Limb (tissue), 2 donors: ENCODE results near the gene NFASC.

ENCODE experiments used
- DNase-seq, 2 donors: peaks; one replicate each; pipeline ENCODE4 v3.0.0-alpha.2; 2016; ENCODE audit errors: extremely low spot score in 2 of 2

NFASC gene

DNA sequence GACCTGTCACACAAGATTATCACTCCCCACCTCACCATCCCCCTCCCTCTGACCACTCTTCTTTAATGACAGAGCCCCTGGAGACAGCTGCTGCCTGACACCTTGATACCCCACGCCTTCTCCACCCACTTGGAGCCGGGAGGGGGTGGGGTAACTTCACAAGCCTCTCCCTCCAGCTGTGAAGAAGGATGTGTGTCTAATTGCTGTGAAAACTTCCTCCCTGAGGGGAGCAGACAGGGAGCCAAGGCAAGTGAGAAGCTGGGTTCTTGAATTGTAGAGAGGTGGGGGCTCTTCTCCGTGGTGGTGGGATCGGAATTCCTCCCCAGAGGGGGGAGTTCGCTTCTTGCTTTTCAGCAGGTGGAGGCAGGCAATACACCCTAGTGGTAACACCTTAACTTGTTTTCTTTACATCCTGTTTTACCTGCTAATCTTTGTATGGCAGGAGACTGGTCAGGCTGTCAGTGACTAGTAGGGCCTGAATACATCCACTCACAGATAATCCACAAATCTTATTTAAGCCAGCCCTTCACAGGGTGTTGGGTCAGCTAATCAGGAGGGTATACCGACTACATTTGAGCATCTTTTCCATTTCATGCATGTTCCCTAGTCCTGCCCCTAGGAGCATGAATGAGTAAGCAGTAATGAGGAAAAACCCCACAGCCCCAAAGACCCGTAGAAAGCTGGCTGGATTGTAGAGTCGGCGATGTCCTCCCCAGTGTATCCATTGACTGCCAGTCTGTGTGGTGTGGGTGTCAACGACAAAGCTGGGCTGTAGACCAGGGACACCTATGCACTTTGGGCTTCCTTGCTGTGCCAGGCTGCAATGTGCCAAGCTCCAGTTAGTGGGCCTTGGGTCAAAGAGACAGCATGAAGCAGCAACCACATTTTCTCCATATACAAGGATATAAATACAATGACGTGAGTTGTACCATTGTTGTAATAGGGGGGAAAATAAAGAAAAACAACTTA is 57.3 kb downstream of the NFASC start:
- DNase-seq, result no peak

DNA sequence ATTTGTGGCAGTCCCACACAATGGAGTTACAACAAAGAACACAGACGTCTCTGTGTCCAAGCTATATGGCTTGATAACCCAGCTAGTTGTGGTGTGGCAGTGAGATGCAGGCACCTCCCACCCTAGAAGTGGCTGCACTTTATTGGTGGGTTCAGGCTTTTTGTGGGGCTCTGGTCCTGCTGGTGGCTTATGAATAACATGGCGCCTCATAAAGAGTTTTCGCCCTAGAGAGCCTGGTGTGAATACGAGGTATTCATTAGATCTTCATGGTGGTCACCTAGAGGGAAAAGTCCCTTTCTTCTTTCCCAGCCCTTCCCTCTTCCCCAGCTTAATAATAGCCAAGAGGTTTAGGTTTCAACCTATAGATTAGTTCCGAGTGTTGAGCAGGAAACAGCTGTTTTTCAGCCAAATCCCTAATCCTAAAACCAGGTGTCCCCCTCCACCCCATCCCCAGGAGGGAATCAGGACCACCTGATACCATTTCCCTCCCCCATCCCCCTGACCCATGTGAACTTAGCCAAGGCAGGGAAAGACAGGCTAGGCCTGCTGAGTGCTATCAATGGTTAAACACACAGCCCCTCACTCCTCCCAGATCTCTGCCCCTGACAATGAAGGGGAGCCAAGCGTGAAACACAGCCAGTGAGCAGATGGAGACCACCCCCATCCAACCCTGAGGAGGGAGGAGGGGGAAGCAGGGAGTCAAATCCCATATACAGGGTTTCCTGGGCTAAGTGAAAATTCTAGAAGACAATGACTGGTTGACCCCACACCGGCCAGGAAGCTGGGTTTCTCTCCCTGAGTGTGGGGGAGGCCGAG is 58.2 kb downstream of the NFASC start:
- DNase-seq, result peak in 1 of 2 donors; percentile 51

DNA sequence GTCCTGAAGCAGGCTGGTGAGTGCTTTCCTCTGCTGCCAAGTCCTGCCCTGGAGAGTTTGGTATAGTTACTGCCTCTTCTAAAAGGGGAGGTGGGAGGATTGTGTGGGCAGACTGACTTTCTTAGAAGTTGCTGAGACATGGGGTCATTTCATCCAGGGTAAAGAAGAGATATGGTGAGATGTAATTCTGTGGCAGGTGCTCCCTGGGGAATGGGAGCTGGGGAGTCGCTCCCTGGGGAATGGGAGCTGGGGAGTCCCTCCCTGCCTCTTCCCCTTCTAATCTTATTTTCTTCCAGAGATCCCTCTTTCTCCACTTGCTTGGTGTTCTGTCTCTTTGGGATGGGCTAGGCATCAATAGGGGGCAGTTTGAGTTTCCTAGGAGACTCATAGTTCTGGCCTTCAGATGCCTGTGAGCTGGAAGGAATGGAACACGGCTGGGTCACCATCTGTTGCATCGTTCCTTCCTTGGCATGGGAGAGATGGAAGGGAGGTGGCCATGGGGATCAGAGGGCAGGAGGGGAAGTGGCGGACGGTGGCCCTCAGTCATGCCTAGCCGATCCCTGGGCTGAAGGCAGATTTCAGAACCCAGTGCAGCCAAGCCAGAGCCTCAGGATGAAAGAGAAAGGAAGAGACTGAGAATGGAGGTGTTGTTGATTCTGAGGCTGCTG is 59.0 kb downstream of the NFASC start:
- no peak for DNase-seq

DNA sequence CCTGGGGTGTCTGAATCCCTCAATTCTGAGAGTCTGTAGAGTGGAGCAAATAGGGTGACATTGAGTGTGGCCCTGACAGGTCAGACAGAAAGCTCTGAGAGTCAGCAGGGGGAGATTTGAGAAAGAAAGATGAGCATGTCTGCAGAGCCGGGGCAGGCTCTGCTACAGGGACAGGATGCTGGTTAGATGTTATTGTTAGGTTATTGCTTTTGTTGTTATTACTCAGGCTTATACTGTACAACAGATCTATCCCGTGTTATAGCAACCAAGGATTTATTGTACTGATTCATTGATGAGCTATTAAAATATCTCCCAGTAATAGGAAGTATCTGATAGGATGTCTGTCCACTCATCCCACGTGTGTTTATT is 59.5 kb downstream of the NFASC start:
- DNase-seq, result no peak

DNA sequence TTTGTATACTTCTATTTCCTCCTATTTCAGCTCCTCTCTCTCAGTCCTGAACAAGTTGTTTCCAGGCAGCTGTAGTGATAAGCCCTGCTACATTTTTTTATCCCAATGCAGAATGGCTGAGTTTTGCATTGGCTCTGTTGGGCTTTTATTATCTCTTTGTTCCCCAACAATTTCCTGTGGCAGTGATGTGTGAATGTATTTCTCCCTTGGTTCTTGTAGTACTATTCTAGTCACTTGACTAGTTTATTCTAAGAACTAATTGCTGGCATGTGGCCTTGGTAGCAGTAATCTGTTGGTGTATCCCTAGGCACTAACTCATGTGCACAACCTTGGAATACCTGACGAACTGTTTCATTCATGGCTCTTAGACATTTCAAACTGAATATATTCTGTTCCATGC is 60.7 kb downstream of the NFASC start:
- no peak for DNase-seq

DNA sequence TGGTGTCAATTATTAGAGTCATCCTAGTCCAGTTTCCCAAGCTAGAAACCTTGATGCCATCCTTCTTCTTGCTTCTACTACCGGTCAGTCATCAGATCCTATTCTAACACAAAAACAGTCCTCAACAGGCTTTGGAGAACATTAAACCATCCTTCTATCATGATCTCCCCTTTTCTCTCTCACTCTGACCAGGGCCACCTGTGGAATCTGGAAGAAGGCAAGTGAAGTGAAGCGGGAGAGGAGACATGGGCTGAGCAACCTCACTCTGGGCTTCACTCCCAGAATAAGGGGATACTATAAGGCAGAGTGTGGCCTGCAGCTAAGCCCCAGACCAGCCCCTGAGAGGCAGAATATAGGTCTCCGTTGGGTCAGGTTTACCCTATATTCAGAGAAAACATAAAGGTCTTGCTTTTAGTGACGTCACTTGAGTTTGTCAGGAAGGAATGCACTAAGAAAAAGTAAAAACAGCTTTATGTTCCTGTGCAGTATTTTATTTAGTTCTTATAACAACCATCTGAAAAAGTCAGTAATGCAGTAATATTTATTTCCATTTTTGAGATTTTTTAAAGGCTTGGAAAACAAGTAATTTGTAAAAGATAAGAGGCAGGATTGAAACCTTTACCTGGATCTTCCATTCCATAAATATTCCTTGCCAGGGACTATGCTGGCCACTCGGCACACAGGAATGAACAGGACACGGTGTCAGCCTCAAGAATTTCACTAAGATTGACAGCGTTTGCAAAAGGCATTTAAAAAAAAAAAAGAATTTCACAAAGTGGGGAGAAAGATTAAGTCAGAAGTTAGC is 61.3 kb downstream of the NFASC start:
- DNase-seq, result no peak

DNA sequence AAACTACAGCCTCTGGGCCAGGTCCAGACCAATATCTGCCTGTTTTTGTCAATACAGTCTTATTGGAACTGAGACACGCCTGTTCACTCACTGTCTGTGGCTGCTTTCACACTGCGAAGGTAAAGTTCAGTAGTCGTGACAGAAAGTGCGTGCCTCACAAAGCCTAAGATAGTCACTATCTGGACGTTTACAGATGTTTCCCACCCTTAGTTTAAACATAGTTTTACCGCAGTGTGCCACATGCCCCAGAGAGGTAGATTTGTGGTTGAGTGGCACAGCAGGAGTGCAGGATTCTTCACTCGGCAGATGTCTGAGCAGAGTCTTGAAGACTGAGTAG is 61.9 kb downstream of the NFASC start:
- DNase-seq, result no peak

DNA sequence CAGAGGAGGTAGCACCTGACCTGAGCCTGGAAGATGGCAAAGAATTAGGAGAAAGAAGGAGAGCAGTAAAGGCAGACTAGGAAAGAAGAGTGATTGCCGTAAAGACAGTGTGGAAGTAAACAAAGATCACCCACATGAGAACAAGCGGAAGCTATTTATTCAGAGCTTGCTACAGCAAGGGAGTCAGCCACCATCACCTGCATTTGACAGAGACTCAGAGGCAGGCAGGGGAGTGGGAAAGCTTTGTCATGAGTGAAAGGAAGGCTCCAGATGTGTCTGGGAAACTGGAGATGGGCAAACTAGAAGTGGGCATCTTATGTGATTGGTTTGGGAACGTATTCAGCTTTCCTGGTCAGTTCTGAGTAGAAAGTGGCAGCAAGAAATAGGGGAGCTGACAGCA is 64.5 kb downstream of the NFASC start:
- DNase-seq, result no peak

DNA sequence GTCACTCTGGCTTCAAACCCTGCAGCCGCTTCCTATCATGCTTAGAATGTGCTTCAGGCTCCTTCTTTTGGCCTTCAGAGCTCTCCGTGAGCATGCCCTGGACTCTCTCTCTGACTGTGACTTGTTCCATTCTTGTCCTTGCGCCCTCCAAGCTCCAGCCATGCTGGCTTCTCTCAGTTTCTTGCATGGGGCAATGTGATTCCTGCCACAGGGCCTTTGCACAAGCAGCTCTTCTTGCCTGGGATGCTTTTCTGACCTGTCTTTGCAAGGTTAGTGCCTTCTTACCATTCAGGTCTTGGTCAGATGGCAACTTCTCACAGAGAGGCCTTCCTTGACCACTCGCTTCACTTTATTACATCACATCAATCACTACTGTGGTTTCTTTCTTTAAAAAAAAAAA is 66.1 kb downstream of the NFASC start:
- DNase-seq, result no peak

DNA sequence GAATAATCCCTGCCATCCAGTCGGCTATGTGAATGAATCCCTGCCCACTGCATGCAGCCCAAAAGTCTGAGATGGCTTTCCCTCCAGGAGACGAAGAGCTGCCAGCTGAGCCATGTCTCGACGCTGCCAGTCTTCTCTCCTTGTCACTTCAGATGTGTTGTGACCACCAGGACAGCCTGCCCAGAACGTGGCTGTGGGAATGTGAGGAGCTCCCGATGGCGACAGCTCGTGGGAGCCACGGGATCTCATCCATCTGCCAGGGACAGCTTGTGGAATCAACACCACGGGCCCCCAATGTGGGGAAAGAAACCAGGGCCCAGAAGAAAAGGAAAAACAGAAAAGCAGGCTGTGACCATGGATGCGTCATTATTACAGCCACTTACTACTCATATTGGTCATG is 67.2 kb downstream of the NFASC start:
- no peak for DNase-seq

DNA sequence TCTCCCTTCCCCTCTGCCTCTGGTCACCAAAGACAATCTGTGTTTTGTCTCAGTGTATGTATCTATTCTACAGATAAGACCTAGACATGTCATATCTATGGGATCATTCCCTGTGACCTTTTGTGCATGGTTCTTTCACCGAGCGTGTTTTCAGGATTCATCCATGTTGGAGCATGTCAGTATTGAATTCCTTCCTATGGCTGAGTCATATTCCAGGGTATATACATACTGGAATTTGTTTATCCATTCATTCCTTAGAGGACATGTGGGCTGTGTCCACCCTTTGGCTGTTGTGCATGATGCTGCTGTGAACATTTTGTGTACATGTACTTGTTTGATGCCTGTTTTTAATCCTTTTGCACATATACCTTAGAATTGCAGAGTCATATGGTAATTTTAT is 69.9 kb downstream of the NFASC start:
- DNase-seq, result no peak

DNA sequence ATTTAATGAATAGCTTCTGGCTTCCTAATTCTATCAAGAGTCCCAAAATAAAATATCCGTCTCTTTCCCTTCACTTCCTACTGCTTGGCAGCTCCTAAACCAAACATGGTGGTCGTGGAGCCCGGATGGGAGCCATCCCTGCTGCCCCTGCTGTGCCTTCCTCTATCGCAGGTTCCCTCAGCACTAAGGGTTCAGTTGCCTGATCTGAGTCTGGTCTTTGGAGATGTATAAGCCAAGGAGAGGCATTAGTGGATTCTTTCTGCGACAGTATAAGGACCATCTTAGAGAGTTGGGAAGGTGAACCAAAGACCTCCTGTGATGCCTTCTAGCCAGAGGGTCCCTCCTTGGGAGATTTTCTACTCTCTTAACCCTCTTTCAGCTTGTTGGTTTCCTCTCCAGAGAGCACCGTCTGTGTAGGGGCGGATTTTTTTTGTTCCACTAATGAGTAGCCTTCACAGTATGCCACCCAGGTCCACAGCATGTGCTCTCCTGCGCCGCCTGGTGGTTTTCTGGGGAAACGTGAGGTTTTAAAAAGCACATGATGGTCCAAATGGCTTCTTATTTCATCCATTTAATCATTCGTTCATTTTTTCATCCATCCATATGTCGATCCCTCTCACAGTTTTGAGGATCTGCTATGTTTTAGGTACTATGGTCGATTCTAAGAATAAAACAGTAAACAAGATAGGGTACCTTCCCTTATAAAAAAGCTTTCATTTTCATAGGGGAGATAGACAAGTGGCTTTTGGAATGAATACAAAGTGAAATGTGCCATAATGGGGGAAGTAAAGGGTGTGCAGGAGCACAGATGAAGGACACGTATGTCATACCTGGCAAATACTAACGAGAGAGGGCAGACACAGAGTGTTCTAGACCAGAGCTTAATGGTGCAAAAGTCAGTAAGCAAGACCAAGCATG is 71.0 kb downstream of the NFASC start:
- DNase-seq, result peak in 1 of 2 donors; percentile 78

DNA sequence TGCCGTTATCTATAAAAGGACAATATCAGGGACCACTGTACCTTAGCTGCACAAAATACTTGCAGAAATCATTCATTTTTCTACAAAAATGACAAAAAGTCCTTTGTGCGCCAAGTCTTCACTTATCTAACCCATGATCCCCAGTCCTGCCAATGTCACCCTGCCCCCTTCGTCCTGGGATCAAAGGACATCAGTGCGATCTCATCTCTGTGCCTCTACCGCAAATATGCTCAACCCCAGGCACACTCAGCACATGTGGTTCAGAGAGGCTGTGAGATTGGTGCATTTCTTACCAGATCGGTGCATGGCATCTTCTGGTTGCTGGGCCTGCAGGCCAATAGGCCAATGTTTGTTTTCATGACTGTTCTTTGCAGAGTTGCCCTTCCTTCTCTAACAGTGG is 72.8 kb downstream of the NFASC start:
- DNase-seq, result no peak

DNA sequence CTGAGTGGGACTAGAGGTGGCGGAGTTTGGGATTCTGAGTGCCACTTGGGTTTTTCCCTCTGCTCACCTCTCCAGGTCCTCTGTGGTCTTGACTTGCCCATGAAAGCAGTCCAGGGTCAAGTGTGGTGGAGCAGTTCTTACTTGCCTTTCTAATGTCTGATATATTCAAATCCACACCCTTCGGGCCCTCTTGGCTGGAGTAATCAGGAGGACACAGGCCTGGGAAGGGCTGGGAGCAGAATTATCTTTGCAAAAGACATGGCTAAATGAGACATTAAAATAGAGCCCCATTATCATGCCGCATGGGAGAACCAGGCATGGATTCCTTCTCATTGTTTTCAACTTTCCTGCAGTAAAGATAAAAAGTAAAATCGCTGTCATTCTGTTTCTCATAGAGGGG is 74.0 kb downstream of the NFASC start:
- DNase-seq, result no peak

DNA sequence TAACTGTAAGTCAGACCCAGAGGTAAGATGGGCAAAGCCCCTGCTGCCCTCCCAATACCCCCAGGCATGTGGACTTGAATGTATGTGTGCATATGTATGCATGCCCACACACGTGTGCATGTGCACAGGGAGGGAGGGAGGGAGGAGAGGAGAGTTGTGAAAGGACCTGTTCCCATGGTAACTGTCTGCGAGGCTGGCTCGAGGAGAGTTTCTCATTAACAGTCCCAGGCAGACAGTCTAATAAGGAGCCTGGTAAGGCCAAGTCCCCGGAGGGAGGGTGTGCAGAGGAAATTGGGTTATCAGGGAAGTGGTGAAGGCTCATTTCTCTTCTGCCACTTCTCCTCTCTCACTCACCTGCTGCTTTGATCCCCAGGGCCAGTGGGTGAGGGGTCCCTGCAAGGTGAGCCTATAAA is 74.9 kb downstream of the NFASC start:
- DNase-seq, result no peak

DNA sequence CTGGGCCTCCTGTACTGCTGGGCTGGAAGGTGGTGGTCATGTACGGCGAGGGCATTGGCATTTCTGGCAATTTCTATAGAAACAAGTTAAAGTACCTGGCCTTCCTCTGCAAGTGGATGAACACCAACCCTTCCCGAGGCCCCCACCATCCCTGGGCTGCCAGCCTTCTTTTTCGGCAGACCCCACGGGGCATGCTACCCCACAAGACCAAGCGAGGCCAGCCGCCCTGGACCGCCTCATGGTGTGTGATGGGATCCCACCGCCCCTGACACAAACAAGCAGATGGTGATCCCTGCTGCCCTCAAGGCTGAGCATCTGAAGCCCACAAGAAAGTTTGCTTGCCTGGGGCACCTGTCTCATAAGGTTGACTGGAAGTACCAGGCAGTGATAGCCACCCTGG is 76.0 kb downstream of the NFASC start:
- DNase-seq, result no peak

DNA sequence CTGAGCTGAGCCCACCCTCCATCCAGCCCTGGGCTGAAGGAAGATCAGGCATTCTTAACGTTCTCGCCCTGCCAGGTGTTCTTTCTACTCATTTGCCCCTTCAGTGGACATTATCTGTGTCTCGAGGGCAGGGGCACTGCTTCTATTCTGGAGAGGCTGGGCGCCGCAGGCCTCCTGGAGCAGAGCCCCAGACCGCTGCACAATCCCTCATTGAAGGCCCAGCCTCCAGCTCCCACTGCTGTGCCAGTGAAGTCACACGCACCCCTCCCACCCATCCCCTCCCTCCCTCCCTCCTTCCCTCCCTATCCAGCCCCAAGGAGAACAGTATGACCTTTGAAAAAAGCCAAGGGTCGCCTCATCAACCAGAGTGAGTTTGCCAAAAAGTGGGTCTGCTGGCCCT is 76.7 kb downstream of the NFASC start:
- DNase-seq, result no peak

DNA sequence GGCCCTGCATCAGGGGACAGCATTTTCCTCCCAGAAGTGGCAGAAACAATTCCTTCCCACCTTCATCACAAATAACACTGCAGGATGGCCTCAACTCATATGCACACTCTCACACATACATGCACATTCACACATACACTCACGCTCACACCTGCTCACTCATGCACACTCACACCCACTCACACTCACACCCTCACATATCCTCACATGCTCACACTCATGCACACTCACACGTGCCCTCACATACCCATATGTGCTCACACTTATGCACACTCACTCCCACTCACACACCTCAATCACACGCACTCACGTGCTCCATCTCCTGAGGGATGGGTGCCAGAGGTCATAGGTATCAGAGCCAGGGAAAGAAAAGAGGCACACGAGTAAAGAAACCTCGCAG is 77.1 kb downstream of the NFASC start:
- no peak for DNase-seq

DNA sequence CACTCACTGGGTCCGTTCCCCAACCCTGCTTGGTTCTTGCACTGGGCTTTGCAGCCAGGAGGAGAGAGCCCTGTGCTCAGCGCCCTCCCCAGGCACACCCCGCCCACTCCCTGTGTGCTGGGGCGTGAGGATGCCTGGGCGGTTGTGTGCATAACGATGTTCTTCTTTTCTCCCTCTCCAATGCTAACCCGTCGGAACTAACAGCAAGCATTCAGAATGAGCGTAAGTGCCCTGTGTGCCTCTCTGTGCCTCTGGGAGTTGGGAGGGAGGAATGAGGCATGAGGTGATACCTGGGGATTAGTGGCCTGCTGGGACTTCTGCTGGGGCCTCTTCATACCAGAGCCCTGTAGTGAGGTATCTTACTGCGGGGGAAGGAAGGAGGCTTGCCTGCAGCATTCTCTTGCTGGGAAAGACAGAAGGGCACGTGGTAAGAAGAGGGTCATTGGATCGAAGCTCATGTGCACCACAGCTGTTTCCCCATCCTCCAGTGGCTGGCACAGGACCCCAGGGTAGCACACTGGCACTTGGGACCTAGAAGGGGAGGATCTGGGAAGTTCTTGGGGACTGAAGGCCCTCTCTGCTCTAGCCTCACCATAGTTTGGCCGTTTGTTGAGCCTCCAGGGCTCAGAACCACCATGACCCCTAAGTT is 79.8 kb downstream of the NFASC start:
- DNase-seq, result no peak
